WTC11 (cell line): Measurements from ENCODE around the gene TIAM2.

Source experiments
- KAT7 ChIP-seq: sonication (generic); formaldehyde crosslinking; IDR thresholded peaks from 2 replicates; pipeline ENCODE4 v1.8.1; 2023; ENCODE audit warnings: missing genetic modification reagents, mild to moderate bottlenecking, borderline replicate concordance
- MLX ChIP-seq: sonication (generic); formaldehyde crosslinking; IDR thresholded peaks from 2 replicates; pipeline ENCODE4 v1.8.1; 2023; ENCODE audit warnings: mild to moderate bottlenecking, missing genetic modification reagents, moderate library complexity
- ZBTB21 ChIP-seq: sonication (generic); formaldehyde crosslinking; IDR thresholded peaks from 2 replicates; pipeline ENCODE4 v1.8.1; 2023; ENCODE audit warnings: mild to moderate bottlenecking, missing genetic modification reagents, borderline replicate concordance
- TF ChIP-seq, protein P1 (sequence below): fragments of 200-600 bp; IDR thresholded peaks from 2 replicates; pipeline ENCODE4 v1.8.0; 2022; ENCODE audit warnings: antibody characterized with exemption

GRCh38 chr6:154969796-154970195, 25.3 kb upstream of the TIAM2 start:
- TF ChIP-seq MLX (CRISPR knock-in tag) (no peak), ZBTB21 (CRISPR knock-in tag) (no peak), KAT7 (no peak)
- TF ChIP-seq, protein P1, sequence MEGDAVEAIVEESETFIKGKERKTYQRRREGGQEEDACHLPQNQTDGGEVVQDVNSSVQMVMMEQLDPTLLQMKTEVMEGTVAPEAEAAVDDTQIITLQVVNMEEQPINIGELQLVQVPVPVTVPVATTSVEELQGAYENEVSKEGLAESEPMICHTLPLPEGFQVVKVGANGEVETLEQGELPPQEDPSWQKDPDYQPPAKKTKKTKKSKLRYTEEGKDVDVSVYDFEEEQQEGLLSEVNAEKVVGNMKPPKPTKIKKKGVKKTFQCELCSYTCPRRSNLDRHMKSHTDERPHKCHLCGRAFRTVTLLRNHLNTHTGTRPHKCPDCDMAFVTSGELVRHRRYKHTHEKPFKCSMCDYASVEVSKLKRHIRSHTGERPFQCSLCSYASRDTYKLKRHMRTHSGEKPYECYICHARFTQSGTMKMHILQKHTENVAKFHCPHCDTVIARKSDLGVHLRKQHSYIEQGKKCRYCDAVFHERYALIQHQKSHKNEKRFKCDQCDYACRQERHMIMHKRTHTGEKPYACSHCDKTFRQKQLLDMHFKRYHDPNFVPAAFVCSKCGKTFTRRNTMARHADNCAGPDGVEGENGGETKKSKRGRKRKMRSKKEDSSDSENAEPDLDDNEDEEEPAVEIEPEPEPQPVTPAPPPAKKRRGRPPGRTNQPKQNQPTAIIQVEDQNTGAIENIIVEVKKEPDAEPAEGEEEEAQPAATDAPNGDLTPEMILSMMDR = no peak
